SK-MEL-5 (cell line): ENCODE data around the gene SGSM2. TPM values are rescaled to one million over a fixed set of nuclear protein-coding genes. Genes with fewer than 3 reads are reported as not detected.

Experiments used
- DNase-seq: peaks from one replicate; pipeline ENCODE4 v3.0.0-alpha.2; 2016; ENCODE audit warnings: low read depth, low spot score
- in situ Hi-C: cut with HindIII; loops from 2 replicates; pipeline ENCODE4 v1.10.0; 2016; ENCODE audit warnings: low sequenced_read_pairs, high pct_unique_total_duplicates, low pct_unique_long_range_greater_than_20kb
- small RNA-seq, 2 experiments: library from RNA; depleted of rRNA; stranded (forward); fragments of <200 nt; gene quantifications; one replicate each; pipeline ENCODE3, GENCODE V24; 2014
- total RNA-seq: library from RNA; depleted of rRNA; stranded (reverse); fragments of >200 nt; shearing (Covaris generic); gene quantifications from 2 replicates; pipeline ENCODE4 v1.2.3, GENCODE V29; 2014; rRNA removed

Gene SGSM2
- total RNA-seq, 1 experiment from 2014 or later, result 32.3 TPM

GRCh38 chr17:2421315-2422147 lies 84.2 kb downstream of the SGSM2 start:
- DNase-seq, result peak; percentile 38
- in situ Hi-C loops, result no loop called here

DNA sequence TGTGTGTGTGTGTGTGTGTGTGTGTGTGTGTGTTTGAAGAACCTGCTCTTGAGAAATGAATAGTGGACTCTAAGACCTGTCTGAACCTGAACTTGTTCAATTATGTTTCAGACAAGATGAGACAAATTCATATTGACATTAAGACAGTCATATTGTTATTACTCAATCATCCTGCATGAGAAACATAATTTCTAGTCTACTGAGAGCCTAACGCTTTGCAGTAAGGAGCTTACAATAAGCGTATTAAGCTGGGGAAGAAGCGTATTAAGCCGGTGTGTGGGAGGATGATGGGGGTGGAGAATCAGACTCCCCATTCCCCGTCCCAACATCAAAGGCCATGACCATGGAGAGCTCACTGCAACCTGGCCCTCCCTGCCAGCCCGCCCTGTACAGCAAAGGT lies 86.0 kb downstream of the SGSM2 start:
- DNase-seq, result no peak
- in situ Hi-C loops, result no loop called here

DNA sequence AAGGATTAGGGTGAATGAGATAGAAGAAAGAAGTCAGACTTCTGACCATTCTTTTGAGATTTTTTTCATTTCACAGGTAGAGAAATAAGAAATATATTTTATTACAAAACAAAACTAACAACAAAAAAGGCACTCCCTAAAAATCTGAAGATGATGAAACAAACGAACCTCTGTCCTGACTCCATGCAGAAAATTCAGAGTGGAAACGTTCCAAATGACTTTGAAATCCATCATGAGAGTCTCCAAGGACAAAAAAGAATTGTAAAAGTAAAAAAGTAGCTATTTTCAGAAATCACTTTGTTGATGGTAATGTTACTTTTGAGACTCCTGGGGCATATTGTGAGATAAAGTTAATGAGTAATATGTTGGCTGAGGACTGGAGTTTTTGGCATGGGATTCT lies 89.9 kb downstream of the SGSM2 start:
- in situ Hi-C loops, result no loop called here

DNA sequence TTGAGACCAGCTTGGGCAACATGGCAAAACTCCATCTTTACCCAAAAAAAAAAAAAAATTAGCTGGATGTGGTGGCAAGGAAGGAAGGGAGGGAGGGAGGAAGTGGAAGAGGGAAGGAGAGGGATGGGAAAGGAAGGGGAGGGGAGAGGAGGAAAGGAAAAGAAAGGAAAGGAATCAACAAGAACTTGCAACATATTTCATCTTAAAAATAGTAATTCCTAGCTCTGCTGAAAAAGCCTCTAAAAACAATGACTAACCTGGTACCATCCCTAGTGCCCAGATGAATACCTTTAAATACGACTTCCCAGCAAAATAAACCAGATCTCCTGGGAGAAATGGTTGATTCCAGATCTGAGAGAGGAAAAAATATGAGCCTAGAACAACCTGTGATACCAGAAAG lies 90.6 kb downstream of the SGSM2 start:
- DNase-seq, result no peak
- in situ Hi-C loops, result no loop called here

More for the DNA sequence above, 89.9 kb downstream of the SGSM2 start:
- DNase-seq, result no peak

Small RNAs within 50 kb of the gene (small RNA-seq; reads per million reads assigned to genes)
- gene AC006435.3 (0 reads per million in 2 experiments), gene AC006435.4 (0 reads per million in 2 experiments), gene SNORD91A (200 to 926 reads per million in 2 experiments), gene SNORD91B (19.1 to 278 reads per million in 2 experiments)

Other genes with a start within 250 kb of the SGSM2 start
- gene SMG6, start 33.7 kb upstream of the SGSM2 start, total RNA-seq, result 10.0 and 14.8 TPM in 2 replicates
- gene SRR, start 33.6 kb upstream of the SGSM2 start, total RNA-seq, result 7.7 and 9.0 TPM in 2 replicates
- gene TSR1, start 1.0 kb upstream of the SGSM2 start, total RNA-seq, result 55.6 and 57.1 TPM in 2 replicates
- 8.8 and 10.5 TPM in 2 replicates for gene MNT, start 63.6 kb downstream of the SGSM2 start, total RNA-seq
- 31.8 and 32.4 TPM in 2 replicates for gene METTL16, start 174.4 kb downstream of the SGSM2 start, total RNA-seq